Natural killer cell treated with Interleukin-12 subunit alpha and Interleukin-12 subunit beta and Interleukin-15 and Interleukin-18, amount 100 ng/mL, for 72 hours (primary cell): ENCODE results near the gene TAP1. TPM values are rescaled to one million over a fixed set of nuclear protein-coding genes. Genes with fewer than 3 reads are reported as not detected.

Source experiments
- ATAC-seq, 2 donors: fragments of 150-1000 bp; cut with Tn5 transposase in 1 of 2; sonication (Bioruptor Pico), chemical (Tn5 transposase) in 1 of 2; 2 replicates each; pipeline ENCODE4 v1.10.0; 2021
- DNase-seq: peaks from one replicate; pipeline ENCODE4 v3.0.0; 2022; ENCODE audit warnings: low spot score
- H3K27ac Mint-ChIP-seq, 2 donors: 1 replicate in 1 of 2; 2 replicates in 1 of 2; pipeline ENCODE4 v1.8.0; 2022; ENCODE audit warnings: mixed read lengths in 2 of 2, mild to moderate bottlenecking in 1 of 2, moderate library complexity in 1 of 2
- H3K27me3 Mint-ChIP-seq, 2 donors: 1 replicate in 1 of 2; 2 replicates in 1 of 2; pipeline ENCODE4 v1.8.0; 2022; ENCODE audit warnings: mixed read lengths in 2 of 2
- H3K36me3 Mint-ChIP-seq: one replicate; pipeline ENCODE4 v1.8.0; 2022; ENCODE audit warnings: mixed read lengths
- H3K4me1 Mint-ChIP-seq, 2 donors: 1 replicate in 1 of 2; 2 replicates in 1 of 2; pipeline ENCODE4 v1.8.0; 2022; ENCODE audit warnings: low read depth in 2 of 2, mixed read lengths in 2 of 2, mild to moderate bottlenecking in 1 of 2
- H3K4me3 Mint-ChIP-seq: one replicate; pipeline ENCODE4 v1.8.0; 2022; ENCODE audit warnings: mixed read lengths
- H3K9me3 Mint-ChIP-seq: 2 replicates; pipeline ENCODE4 v1.8.0; 2022; ENCODE audit warnings: mixed read lengths
- total RNA-seq, 2 donors: library from RNA; stranded (reverse); gene quantifications; one replicate each; pipeline ENCODE4 v1.2.3, GENCODE V29; 2022

Gene TAP1
- total RNA-seq, 2 donors from 2014 or later = 512 to 588 TPM

GRCh38 chr6:32852844-32853540, 512 bp downstream of the TAP1 start:
- H3K4me1 Mint-ChIP-seq = peaks cover 62 to 75% of the 10 kb centered on the region in 2 donors
- peak overlapping the region; percentile 98 to 100 for H3K27ac Mint-ChIP-seq
- DNase-seq (peak; percentile 85), ATAC-seq (peak; percentile 61 to 78)
- H3K4me3 Mint-ChIP-seq = peak overlapping the region; percentile 97
- no peaks in the 10 kb centered on the region for H3K9me3 Mint-ChIP-seq
- H3K36me3 Mint-ChIP-seq = peaks cover 76% of the 10 kb centered on the region
- no peaks in the 10 kb centered on the region for H3K27me3 Mint-ChIP-seq

DNA sequence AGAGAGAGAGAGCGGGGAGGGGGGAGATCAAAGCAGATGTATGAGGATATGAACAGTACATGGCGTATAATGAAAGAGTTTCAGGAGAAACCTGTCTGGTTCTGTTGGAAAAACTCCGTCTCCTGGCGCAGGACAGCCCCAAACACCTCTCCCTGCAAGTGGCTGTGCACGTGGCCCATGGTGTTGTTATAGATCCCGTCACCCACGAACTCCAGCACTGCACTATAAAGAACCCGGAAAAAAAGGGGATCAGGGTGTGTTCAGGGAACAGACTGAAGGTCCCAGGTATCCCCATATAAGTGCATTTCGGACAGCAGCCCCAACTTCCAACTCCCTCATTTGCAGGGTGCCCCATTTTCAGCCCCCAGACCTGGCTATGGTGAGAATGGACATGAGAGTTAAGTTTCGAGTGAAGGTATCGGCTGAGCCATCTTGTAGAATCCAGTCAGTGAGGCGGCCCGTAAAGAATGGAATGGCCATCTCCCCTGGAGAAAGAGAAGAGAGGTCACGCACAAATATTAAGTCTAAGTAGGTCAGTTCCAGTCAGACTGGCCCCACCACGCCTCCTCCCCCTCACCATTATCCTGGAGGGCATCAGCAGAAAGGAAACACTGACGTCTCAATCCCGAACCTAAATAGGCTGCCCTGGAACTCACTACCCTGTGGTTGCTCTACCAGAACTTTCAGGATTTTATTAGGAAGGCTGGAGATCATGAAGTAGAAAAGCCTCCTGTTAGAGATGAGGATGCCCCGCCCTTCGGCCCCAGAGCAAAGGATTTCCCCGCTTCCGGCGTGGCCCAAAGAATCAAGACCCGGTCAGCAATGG, 1.3 kb downstream of the TAP1 start:
- no peaks in the 10 kb centered on the region for H3K9me3 Mint-ChIP-seq

DNA sequence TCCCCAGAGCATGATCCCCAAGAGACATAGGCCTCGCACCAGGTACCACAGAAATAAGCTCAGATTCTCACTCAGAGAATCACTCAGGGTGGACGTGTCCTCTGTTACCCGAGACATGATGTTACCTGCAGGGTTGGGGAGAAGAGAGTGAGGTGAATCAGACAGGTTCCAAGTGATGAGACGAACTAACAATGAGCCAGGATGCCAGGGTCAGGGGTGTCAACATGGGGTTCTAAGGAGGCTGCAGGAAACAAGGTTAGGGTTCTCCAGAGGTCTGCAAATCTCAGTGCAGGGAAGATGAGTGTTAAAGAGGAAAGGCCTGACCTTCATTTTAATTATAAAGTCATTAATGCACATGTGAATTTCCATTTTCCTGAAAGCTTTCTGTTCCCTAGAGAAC, 2.5 kb downstream of the TAP1 start:
- ATAC-seq (no peak), DNase-seq (no peak)
- peak overlapping the region; percentile 98 to 100 for H3K27ac Mint-ChIP-seq
- H3K36me3 Mint-ChIP-seq = peaks cover 79% of the 10 kb centered on the region
- peaks cover 65 to 78% of the 10 kb centered on the region in 2 donors for H3K4me1 Mint-ChIP-seq
- H3K4me3 Mint-ChIP-seq = peak overlapping the region; percentile 97
- no peaks in the 10 kb centered on the region for H3K27me3 Mint-ChIP-seq
- H3K9me3 Mint-ChIP-seq = no peaks in the 10 kb centered on the region

More for the DNA sequence above, 1.3 kb downstream of the TAP1 start:
- no peaks in the 10 kb centered on the region for H3K27me3 Mint-ChIP-seq
- H3K4me1 Mint-ChIP-seq = peaks cover 62 to 75% of the 10 kb centered on the region in 2 donors
- ATAC-seq = no peak
- no peak for DNase-seq
- peaks cover 76% of the 10 kb centered on the region for H3K36me3 Mint-ChIP-seq
- H3K27ac Mint-ChIP-seq = peak overlapping the region; percentile 98 to 100
- peak overlapping the region; percentile 97 for H3K4me3 Mint-ChIP-seq

DNA sequence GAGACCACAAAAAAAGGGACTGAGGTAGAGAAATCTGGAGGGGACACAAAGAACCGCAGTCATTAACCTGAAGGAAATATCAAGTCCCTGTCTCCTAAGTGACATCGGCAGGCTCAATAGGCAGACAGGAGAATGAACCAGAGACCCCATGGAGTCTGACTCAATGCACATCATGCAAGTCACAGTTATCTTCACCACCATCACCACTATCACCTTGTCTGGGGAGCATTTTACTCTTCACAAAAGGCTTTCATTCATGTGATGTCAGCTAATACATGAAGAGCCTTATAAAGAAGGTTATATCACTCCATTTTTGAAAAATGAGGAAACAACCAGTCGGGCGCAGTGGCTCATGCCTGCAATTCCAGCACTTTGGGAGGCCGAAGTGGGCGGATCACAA, 4.4 kb downstream of the TAP1 start:
- peak overlapping the region; percentile 95 for H3K4me3 Mint-ChIP-seq
- H3K27me3 Mint-ChIP-seq = no peaks in the 10 kb centered on the region
- H3K4me1 Mint-ChIP-seq = peaks cover 68 to 76% of the 10 kb centered on the region in 2 donors
- H3K27ac Mint-ChIP-seq = peak overlapping the region; percentile 98 to 100
- DNase-seq (no peak), ATAC-seq (no peak)
- H3K9me3 Mint-ChIP-seq = no peaks in the 10 kb centered on the region
- H3K36me3 Mint-ChIP-seq = peaks cover 77% of the 10 kb centered on the region

GRCh38 chr6:32847795-32848194, 5.7 kb downstream of the TAP1 start:
- peak overlapping the region; percentile 98 to 100 for H3K27ac Mint-ChIP-seq
- ATAC-seq (no peak), DNase-seq (no peak)
- H3K36me3 Mint-ChIP-seq = peaks cover 81% of the 10 kb centered on the region
- H3K4me3 Mint-ChIP-seq = peak overlapping the region; percentile 95
- H3K9me3 Mint-ChIP-seq = no peaks in the 10 kb centered on the region
- H3K27me3 Mint-ChIP-seq = no peaks in the 10 kb centered on the region
- peaks cover 74 to 81% of the 10 kb centered on the region in 2 donors for H3K4me1 Mint-ChIP-seq

DNA sequence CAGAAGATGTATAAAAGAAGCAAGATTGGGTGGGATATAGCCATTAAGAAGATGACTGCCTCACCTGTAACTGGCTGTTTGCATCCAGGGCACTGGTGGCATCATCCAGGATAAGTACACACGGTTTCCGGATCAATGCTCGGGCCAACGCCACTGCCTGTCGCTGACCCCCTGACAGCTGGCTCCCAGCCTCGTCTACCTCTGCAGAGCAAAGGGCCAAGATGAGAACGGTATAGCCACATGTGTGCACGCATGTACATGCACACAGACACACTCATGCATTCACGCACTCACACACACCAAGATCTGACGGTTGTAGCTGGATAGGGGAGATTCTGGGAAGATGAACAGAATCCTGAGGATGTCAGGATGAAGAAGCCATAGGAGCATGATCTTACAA, 6.5 kb downstream of the TAP1 start:
- Mint-ChIP-seq H3K27me3 (no peaks in the 10 kb centered on the region), H3K9me3 (no peaks in the 10 kb centered on the region), H3K4me3 (peak overlapping the region; percentile 95), H3K36me3 (peaks cover 81% of the 10 kb centered on the region), H3K4me1 (peaks cover 80 to 85% of the 10 kb centered on the region in 2 donors), H3K27ac (peak overlapping the region; percentile 98 to 100)
- no peak for DNase-seq
- ATAC-seq = no peak

DNA sequence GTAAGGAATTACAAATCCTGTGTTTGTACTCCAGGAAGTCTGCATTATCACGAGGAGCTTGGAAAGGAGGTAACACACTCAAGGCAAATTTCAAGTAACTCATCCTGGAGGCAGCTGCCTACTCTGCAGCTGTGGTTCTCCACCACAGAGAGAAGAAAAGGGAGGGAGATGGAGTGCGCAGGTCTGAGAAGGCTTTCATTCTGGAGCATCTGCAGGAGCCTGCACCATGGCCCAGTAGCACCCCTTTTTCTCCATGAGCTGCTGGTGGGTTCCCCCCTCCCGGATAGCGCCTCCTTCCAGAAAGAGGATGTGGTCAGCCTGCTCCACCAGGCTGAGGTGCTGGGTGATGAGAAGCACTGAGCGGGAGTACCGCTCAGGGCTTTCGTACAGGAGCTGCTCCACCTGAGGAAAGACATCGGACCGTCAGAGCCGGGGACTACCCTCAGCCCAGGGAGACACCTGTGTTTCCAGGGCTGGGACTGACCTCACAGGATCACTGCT, 8.1 kb downstream of the TAP1 start:
- Mint-ChIP-seq H3K4me3 (peak overlapping the region; percentile 95), H3K36me3 (peaks cover 78% of the 10 kb centered on the region), H3K9me3 (no peaks in the 10 kb centered on the region), H3K27ac (peak overlapping the region; percentile 98 to 100), H3K4me1 (peaks cover 81 to 85% of the 10 kb centered on the region in 2 donors), H3K27me3 (no peaks in the 10 kb centered on the region)
- DNase-seq (peak; percentile 74), ATAC-seq (peak in 1 of 2 donors; percentile 1)

GRCh38 chr6:32844839-32845383, 8.6 kb downstream of the TAP1 start:
- DNase-seq (no peak), ATAC-seq (no peak)
- Mint-ChIP-seq H3K27me3 (no peaks in the 10 kb centered on the region), H3K36me3 (peaks cover 77% of the 10 kb centered on the region), H3K4me3 (peak overlapping the region; percentile 95), H3K9me3 (no peaks in the 10 kb centered on the region), H3K27ac (peak overlapping the region; percentile 98 to 100), H3K4me1 (peaks cover 81 to 85% of the 10 kb centered on the region in 2 donors)

- Mint-ChIP-seq H3K4me3 (peak within 1 kb of the TSS; percentile 95), H3K4me1 (peaks cover 78 to 83% of the 10 kb centered on the region in 2 donors), H3K27me3 (no peaks in the 10 kb centered on the region), H3K9me3 (no peaks in the 10 kb centered on the region), H3K36me3 (peaks cover 74% of the 10 kb centered on the region), H3K27ac (peak within 1 kb of the TSS; percentile 98 to 100)
- peak; percentile 89 to 94 for ATAC-seq
- peak; percentile 96 for DNase-seq
Observed at GRCh38 chr6:32843979-32844838, 9.3 kb downstream of the TAP1 start, which contains the start of gene PSMB8. Gene PSMB8 (minus strand): TSS chr6:32844047. CDS start chr6:32843996, 51 bp downstream.

GRCh38 chr6:32843331-32843978, 10.0 kb downstream of the TAP1 start:
- Mint-ChIP-seq H3K27me3 (no peaks in the 10 kb centered on the region), H3K4me3 (peak overlapping the region; percentile 95), H3K4me1 (peaks cover 73 to 75% of the 10 kb centered on the region in 2 donors), H3K36me3 (peaks cover 66% of the 10 kb centered on the region), H3K27ac (peak overlapping the region; percentile 98 to 100), H3K9me3 (no peaks in the 10 kb centered on the region)
- no peak for ATAC-seq
- DNase-seq = no peak

DNA sequence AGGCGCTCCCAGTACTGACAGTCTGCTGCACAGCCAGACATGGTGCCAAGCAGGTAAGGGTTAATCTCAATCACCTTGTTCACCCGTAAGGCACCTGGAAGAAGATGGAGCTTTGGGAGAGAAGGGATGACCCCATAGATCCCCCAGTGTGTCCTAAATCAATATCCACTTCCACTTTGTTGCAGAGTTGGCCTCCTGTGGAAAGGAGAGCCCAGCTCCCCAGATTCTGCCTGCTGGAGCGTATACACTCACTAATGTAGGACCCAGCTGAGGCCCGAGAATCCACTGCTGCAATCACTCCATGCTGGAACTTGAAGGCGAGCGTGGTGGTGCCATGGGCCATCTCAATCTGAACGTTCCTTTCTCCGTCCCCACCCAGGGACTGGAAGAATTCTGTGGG, 10.8 kb downstream of the TAP1 start:
- H3K27ac Mint-ChIP-seq = peak overlapping the region; percentile 98 to 100
- H3K4me1 Mint-ChIP-seq = peaks cover 66 to 68% of the 10 kb centered on the region in 2 donors
- no peaks in the 10 kb centered on the region for H3K27me3 Mint-ChIP-seq
- H3K9me3 Mint-ChIP-seq = no peaks in the 10 kb centered on the region
- H3K36me3 Mint-ChIP-seq = peaks cover 59% of the 10 kb centered on the region
- peak overlapping the region; percentile 95 for H3K4me3 Mint-ChIP-seq
- ATAC-seq = no peak
- DNase-seq = no peak

DNA sequence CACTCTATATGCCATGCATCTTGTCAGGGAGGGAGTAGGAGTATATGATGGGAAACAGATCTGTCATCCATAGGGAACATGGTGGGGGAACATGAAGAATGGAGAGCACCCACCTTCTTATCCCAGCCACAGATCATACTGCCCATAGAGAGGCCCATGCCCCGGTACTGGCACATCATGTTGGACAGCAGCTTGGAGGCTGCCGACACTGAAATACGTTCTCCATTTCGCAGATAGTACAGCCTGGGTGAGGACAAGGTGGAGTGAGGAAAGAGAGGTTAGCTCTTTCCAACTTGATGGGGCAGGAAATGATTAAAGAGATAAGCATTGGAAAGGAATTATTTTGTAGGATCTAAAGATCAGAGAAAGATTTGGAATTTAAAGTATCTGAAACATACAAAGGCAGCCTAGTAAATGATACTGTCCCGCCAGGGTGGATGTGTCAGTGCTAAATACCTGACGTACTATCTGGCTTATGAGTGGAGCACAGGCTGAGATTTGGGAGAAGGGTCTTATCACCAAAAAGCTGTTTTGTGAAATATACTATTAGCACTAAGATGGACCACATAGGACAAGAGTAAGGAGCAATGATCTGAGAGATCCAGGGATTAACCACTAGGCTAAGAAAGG, 11.4 kb downstream of the TAP1 start:
- Mint-ChIP-seq H3K27me3 (no peaks in the 10 kb centered on the region), H3K27ac (peak overlapping the region; percentile 98 to 100), H3K9me3 (no peaks in the 10 kb centered on the region), H3K4me1 (peaks cover 66 to 68% of the 10 kb centered on the region in 2 donors), H3K4me3 (peak overlapping the region; percentile 95), H3K36me3 (peaks cover 57% of the 10 kb centered on the region)
- ATAC-seq = no peak
- no peak for DNase-seq
